HG03432 (cell line): Measurements from ENCODE around the gene KMT2B.
"Not testable (repeated sequence)": the region's sequence is repeated elsewhere in the genome, so short reads cannot be mapped to it uniquely, and the experiment has no call there.

Source experiments
- ATAC-seq: cut with Tn5 transposase; IDR thresholded peaks from one replicate; pipeline ENCODE4 v1.9.1; 2021; ENCODE audit warnings: mild to moderate bottlenecking, moderate library complexity; ENCODE audit not compliant: unreplicated experiment

Gene KMT2B, protein sequence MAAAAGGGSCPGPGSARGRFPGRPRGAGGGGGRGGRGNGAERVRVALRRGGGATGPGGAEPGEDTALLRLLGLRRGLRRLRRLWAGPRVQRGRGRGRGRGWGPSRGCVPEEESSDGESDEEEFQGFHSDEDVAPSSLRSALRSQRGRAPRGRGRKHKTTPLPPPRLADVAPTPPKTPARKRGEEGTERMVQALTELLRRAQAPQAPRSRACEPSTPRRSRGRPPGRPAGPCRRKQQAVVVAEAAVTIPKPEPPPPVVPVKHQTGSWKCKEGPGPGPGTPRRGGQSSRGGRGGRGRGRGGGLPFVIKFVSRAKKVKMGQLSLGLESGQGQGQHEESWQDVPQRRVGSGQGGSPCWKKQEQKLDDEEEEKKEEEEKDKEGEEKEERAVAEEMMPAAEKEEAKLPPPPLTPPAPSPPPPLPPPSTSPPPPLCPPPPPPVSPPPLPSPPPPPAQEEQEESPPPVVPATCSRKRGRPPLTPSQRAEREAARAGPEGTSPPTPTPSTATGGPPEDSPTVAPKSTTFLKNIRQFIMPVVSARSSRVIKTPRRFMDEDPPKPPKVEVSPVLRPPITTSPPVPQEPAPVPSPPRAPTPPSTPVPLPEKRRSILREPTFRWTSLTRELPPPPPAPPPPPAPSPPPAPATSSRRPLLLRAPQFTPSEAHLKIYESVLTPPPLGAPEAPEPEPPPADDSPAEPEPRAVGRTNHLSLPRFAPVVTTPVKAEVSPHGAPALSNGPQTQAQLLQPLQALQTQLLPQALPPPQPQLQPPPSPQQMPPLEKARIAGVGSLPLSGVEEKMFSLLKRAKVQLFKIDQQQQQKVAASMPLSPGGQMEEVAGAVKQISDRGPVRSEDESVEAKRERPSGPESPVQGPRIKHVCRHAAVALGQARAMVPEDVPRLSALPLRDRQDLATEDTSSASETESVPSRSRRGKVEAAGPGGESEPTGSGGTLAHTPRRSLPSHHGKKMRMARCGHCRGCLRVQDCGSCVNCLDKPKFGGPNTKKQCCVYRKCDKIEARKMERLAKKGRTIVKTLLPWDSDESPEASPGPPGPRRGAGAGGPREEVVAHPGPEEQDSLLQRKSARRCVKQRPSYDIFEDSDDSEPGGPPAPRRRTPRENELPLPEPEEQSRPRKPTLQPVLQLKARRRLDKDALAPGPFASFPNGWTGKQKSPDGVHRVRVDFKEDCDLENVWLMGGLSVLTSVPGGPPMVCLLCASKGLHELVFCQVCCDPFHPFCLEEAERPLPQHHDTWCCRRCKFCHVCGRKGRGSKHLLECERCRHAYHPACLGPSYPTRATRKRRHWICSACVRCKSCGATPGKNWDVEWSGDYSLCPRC (N-terminal part only)

DNA sequence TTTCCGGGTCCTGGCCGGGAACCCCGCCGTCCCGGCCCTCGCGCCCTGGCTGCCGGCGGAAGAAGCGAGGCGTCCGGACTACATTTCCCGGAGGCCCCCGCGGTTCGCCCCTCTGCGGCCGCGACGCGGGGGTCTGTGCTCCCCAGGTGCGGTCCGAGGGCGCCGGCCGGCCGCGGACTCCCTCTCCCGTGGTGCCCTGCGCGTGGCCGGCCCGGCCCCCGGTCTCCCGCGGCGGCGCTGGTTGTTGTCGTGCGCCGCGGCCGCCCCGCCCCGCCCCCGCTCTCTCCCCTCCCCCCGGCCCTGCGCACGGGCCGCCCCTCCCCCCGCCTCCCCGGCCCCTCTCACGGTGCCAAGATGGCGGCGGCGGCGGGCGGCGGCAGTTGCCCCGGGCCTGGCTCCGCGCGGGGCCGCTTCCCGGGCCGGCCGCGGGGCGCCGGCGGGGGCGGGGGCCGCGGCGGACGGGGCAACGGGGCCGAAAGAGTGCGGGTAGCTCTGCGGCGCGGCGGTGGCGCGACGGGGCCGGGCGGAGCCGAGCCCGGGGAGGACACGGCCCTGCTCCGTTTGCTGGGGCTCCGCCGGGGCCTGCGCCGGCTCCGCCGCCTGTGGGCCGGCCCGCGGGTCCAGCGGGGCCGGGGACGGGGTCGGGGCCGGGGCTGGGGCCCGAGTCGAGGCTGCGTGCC, at the start of gene KMT2B:
TSS of gene KMT2B (plus strand) at position 339 of the 680 bp plus-strand sequence. CDS start at position 355, 16 bp downstream.
- ATAC-seq: no peak

DNA sequence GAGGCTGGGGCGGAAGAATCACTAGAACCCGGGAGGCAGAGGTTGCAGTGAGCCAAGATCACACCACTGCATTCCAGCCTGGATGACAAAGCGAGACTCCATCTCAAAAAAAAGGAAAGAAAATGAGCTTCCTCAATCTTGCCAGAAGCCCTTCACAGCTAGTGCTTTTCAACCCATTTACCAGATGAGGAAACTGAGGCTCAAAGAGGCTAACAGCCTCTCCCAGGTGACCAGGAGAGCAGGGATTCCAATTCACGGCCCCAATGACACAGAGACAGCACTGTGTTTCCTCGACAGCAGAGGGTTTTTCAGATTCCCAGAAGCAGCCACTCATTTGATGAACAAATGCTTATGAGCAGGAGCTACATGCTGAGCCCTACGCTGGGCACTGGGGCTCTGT, 48.2 kb upstream of the KMT2B start:
- no peak for ATAC-seq

DNA sequence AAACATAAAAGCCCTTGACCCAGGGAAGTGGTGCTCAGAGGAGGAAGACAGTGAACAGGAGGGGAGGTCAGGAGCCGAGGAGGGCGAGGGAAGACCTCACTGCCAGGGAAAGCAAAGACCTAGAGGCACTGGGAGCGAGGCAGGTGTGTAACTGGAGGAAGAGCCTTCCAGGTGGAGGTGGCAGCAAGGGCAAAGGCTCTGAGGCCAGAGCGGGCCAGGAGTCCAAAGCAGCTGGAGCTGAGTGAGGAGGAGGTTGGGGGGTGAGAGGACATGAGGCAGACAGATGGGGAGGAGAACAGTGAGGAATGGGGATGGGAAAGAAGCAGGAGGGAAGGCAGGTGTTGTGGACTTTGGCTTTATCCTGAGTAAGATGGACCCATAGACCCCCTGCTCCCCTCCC, 47.8 kb upstream of the KMT2B start:
- no peak for ATAC-seq

DNA sequence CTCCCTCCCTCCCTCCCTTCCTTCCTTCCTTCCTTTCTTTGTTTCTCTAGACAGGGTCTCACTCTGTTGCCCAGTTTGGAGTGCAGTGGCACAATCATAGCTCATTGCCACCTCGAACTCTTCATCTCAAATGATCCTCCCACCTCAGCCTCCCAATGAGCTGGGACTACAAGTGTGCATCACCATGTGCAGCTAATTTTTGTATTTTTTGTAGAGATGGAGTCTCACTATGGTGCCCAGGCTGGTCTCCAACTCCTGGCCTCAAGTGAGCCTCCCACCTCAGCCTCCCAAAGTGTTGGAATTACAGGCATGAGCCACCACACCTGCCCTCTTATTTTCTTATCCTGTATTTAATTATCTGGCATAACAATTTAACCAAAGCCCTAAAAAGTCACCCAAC, 47.1 kb upstream of the KMT2B start:
- ATAC-seq: no peak

DNA sequence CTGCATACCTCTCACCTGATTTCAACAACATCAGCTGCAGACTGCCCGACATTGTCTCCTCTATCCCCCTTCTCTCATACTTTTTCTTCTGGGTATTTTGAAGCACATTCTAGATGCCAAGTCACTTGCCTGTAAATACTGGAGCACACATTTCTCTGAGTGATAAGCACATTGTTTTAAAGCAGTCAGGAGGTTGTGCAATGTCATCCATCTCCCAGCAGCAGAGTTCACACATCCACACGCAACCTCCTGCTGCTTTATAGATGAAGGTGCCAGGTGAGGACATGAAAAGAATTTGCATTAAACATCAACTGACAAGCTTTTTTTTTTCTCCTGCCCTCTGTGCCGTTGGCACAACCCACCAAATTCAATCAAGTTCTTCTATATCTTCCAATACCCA, 46.0 kb upstream of the KMT2B start:
- ATAC-seq: no peak

DNA sequence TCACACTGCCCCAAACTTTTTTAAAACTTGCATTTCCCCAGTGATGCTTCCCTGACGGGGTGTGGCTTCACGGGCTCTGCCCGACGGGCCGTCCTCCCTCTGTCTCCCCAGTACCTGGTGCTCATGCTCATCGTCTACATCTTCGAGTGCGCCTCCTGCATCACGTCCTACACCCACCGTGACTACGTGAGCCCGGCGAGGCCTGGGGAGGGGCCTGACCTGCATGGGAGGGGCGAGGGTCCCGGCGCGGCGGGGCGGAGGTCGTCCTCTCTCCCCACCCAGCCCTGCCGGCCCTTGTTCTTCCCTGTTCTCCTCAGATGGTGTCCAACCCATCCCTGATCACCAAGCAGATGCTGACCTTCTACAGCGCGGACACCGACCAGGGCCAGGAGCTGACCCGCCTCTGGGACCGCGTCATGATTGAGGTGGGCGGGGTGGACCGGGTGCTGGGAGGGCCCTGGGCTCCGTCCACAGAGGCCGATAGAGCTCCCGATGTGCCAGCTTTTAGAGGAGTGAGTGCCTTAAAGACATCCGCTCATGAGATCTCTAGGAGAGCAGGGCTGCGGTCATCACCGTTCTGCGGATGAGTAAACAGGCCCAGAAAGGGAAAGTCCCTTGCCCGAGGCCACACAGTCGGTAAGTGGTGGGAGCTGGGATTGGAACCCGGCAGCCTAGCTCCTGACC, 44.5 kb upstream of the KMT2B start:
- no peak for ATAC-seq

DNA sequence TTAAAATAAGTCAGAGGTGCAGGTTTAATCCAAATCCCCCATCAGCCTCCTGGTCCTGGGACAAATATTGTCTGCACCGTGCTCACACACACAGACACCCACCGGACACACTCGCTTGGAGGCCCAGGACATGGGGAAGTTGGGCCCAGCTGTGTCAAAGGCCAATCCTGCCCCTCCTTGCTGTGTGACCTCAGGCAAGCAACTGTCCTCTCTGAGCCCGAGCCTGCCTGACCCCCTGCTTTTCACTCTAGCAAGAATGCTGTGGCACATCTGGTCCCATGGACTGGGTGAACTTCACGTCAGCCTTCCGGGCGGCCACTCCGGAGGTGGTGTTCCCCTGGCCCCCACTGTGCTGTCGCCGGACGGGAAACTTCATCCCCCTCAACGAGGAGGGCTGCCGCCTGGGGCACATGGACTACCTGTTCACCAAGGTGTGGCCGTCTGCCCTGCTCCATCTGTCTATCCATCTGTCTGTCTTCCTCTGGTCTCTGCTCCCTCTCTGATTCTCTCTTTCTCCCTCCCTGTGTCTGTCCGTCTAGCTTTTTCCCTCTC, 42.1 kb upstream of the KMT2B start:
- no peak for ATAC-seq

DNA sequence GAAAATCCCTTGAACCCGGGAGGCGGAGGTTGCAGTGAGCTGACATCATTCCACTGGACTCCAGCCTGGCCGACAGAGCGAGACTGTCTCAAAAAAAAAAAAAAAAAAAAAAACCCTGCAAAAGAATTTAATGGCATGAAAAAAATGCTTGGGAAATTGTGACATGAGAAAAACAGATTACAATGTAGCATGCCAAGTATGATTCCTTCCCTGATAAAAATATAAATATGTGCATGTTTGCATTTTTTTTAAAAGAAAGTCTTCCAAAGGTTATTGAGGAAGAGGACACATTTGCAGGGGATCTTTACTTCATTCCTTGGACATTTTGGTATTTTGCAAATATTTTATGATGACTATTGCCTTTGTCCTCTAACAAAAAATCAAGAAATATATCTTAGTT, 28.0 kb upstream of the KMT2B start:
- no peak for ATAC-seq

DNA sequence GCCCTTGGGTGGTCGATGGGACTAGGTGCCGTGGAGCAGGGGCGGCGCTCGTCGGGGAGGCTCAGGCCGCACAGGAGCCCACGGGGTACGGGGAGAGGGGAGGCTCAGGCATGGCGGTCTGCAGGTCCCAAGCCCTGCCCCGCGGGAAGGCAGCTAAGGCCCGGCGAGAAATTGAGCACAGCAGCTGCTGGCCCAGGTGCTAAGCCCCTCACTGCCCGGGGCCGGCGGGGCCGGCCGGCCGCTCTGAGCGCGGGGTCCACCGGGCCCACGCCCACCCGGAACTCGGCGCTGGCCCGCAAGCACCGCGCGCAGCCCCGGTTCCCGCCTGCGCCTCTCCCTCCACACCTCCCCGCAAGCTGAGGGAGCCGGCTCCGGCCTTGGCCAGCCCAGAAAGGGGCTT, 26.7 kb upstream of the KMT2B start:
- not testable (repeated sequence) for ATAC-seq

DNA sequence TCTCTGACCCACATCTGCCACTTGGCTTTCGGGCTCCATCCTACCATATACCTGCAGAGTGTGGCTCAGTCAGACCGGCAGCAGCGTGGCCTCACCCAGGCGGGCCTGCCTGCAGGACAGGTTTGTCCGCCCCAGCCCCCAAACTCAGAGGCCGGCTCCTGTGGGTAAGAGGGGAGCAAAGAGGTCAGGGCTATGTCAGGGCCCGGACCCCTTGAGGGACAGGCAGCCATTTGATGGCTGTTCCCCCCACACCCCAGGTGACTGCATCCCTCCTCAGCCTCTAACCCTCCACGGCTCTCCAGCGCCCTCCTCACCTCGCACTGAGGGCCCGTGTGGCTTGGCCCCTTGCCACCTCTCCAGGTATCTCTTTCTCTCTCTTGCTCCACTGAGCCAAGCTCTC, 25.8 kb upstream of the KMT2B start:
- no peak for ATAC-seq

DNA sequence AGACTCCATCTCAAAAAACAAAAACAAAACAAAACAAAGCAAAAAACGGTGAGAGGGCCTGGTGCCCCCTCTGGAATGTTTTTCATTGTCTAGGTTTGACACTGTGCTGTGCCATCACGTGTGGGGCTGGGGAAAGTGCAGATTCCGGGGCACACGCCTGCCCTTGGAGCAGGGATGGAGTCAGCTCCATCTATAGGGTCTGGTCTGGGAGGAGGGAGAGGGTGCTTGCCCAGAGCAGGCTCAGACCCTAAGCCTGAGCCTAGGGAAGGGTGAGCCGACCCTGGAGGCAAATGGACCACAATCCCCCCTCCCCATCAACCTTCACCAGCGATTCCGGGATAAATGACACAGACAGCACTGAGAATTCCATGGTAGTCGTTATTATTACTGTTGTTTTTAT, 24.4 kb upstream of the KMT2B start:
- no peak for ATAC-seq

DNA sequence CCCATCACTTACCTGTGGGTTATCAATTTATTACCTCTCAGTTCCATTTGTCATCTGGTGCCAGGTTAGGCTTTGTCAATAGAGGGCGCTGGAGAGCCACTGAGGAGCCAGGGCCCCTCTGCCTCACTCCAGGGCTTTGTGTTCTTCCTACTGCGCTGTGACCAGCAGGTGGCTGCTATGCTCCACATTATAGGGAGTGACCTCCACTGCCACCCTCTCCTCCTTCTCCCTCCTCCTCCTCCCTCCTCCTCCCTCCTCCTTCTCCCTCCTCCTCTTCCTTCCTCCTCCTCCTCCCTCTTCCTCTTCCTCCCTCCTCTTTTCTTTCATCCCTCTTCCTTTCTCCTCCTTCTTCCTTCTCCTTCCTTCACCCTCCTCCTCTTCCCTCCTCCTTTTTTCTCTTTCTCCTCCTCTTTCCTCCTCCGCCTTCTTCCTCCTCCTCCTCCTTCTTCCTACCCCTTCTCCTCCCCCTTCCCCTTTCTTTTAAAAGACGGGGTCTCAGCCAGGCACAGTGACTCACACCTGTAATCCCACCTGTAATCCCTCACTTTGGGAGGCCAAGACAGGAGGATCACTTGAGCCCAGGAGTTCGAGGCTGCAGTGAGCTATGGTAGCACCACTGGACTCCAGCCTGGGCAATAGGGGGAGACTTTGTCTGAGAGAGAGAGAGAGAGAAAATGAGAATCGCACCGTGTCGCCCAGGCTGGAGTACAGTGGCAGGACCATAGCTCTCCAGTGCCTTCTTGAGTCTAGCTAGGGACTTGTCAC, 23.8 kb upstream of the KMT2B start:
- peak; percentile 74 for ATAC-seq

DNA sequence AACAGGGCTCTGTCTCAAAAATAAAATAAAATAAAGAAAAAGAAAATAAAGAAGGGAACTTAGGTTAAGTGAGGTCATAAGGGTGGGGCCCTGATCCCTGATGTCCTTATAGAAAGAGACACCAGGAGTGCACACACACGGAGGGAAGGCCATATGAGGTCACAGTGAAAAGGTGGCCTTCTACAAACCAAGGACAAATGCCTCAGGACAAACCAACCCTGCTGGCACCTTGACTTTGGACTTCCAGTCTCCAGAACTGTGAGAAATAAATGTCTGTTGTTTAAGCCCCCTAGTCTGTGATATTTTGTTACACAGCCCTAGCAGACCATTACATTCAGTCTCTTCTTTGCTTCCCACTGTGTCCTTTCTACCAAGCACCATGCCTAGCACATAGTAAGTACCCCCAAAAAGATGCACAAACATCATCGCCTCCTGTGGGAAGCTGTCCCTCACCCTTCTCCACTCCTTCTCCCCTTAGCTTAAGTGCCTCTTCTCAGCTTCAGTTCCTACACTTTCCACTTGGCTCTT, 21.8 kb upstream of the KMT2B start:
- no peak for ATAC-seq

DNA sequence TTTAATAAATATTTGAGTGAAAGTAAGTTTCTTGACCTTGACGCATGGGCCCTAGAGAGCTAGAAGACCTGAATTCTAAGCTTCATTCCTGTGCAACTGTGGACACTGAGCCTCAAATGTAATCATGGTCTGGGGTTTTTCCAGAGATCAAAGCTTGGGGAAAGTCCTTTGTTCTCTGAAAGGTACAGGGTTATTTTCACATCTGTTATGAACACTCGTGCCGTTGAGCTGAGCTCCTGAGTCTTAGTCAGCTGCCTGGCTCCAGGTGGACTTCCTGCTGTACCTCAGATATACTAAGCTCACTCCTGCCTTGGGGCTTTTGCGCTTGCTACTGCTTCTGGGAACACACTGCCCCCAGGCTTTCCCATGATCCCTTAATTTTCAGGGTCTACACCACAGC, 21.0 kb upstream of the KMT2B start:
- no peak for ATAC-seq

DNA sequence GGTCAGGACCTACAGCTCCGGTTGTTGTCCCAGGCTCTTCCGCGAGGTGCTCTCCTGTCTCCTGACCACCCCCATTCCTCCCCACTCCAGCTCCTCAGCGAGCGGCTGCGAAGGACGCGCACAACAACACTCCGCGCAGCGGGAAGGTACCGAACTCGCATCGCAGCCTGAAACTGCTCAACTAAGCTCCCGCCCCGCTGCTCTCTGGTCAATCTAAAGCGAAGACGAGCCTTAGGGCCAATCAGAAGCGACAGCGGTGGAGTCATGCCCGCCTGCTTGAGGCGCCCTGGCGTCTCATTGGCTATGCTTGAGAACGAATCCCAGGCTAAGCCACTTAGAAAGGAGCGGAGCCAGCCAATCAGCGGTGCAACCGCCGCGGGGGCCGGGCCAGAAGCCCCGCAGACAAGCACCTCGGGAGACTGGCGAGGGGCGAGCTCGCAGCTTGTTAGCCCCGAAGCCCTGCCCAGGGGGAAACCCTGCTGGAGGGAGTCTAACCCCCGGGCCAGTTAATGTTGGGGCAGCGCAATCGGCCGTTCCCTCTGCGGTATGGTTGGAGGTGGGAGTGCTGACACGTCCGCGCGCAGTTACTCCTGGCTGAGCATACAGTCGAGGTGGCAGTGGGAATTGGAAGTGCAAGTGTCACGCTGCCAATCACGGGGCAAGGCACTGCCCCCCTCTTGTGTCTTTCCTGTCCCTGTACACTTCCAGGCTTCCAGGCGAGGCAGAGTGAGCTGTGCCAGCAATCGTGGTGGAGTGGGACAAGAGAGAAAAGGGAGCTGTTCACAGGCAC, 15.4 kb upstream of the KMT2B start:
- peak; percentile 87 for ATAC-seq

DNA sequence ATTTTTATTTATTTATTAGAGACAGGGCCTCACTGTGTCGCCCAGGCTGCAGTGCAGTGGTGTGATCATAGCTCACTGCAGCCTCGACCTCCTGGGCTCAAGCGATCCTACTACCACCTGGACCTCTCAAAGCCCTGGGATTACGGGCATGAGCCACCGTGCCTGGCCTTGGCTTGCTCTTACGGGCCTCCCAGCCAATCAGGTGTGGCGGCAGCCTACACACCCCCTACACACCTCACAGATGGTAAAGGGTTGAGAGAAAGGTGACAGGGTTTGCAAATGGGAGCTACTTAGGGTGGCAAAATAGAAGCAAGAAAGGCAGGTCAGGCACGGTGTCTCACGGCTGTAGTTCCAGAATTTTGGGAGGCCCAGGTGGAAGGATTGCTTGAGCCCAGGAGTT, 14.5 kb upstream of the KMT2B start:
- no peak for ATAC-seq

DNA sequence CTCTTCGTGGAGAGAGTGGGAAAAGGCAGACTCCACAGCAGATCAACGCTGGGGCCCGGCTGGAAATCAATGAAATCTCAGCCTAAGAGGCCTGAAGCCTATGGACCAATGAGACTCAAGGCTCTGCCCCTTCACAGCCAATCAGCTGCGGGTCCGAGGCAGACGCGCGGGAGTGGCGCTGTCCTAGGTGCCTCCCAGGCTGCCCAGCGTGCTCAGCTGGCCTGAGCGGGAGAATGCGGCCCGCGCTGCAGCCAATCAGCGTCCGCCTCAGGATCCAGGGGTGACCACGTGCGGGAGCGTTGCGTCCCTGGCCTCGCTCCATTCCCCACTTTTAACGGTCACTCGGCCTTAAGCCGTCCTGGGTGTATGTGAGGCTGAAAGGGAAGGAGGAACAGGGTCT, 13.6 kb upstream of the KMT2B start, which contains the start of gene ZBTB32:
TSS of gene ZBTB32 (plus strand) at position 341 of the 400 bp plus-strand sequence. CDS start 10,069 bp downstream, outside the sequence.
- no peak for ATAC-seq

DNA sequence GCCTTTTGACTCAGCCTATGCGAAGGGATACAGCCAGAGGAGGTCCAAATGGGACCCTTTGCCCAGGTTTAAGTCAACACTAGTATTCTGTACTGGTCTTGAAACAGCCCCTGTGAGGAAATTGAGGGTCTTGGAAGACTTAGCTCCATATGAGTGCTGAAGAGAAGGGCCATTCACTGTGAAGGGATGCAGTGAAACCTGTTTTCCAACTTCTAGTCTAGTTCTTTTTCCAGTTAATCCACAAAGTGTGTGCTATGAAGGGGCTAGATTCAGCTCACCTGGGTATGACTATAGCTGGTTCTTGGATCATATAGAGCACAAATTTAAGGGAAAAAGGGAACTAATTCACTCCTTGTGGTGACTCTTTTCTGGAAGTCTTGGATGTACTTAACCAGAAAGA, 9.4 kb upstream of the KMT2B start:
- no peak for ATAC-seq
